Testis (tissue), 2 donors: ENCODE data around the gene HMX1.

Experiments
- POLR2A ChIP-seq: fragments of 450-650 bp; IDR thresholded peaks from one replicate; pipeline ENCODE4 v1.6.1; 2017; ENCODE audit warnings: antibody characterized with exemption, mild to moderate bottlenecking, moderate library complexity
- TF ChIP-seq, protein P1 (sequence below), 3 experiments: fragments of 450-650 bp in 2 of 3; fragments of 200-600 bp in 1 of 3; sonication (generic) in 1 of 3; IDR thresholded peaks; one replicate each; pipeline ENCODE4 v1.5.1; 2016 to 2019; ENCODE audit warnings: antibody characterized with exemption in 3 of 3, mild to moderate bottlenecking in 2 of 3, moderate library complexity in 1 of 3

- TF ChIP-seq, protein P1, sequence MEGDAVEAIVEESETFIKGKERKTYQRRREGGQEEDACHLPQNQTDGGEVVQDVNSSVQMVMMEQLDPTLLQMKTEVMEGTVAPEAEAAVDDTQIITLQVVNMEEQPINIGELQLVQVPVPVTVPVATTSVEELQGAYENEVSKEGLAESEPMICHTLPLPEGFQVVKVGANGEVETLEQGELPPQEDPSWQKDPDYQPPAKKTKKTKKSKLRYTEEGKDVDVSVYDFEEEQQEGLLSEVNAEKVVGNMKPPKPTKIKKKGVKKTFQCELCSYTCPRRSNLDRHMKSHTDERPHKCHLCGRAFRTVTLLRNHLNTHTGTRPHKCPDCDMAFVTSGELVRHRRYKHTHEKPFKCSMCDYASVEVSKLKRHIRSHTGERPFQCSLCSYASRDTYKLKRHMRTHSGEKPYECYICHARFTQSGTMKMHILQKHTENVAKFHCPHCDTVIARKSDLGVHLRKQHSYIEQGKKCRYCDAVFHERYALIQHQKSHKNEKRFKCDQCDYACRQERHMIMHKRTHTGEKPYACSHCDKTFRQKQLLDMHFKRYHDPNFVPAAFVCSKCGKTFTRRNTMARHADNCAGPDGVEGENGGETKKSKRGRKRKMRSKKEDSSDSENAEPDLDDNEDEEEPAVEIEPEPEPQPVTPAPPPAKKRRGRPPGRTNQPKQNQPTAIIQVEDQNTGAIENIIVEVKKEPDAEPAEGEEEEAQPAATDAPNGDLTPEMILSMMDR (IDR thresholded peaks at IDR 0.05) = no peak
- no peak for TF ChIP-seq POLR2A
Measured at GRCh38 chr4:8843597-8843996, 28.0 kb downstream of the HMX1 start.
